Subcutaneous adipose tissue (tissue), 4 donors: ENCODE measurements around the gene CTAG1B. TPM values are rescaled to one million over a fixed set of nuclear protein-coding genes. Genes with fewer than 3 reads are reported as not detected.
"Not testable (repeated sequence)": the region's sequence is repeated elsewhere in the genome, so short reads cannot be mapped to it uniquely, and the experiment has no call there.

ENCODE experiments used
- CTCF ChIP-seq: fragments of 450-650 bp; IDR thresholded peaks from one replicate; pipeline ENCODE4 v1.5.1; 2016; ENCODE audit warnings: low read depth, mild to moderate bottlenecking, control low read depth, antibody characterized with exemption, moderate library complexity
- total RNA-seq, 4 donors: library from RNA; depleted of rRNA; stranded (reverse); fragments of >200 nt; gene quantifications; one replicate each; pipeline ENCODE4 v1.1.0, GENCODE V29; 2016

Gene CTAG1B
- total RNA-seq, result not detected

- not testable (repeated sequence) for TF ChIP-seq CTCF
Observed at GRCh38 chrX:154619182-154619581, at the start of gene CTAG1B. TSS of gene CTAG1B (minus strand) at chrX:154619282. CDS start at chrX:154619218, 64 bp downstream.

- no peak for TF ChIP-seq CTCF
Observed at GRCh38 chrX:154661899-154662298, 42.8 kb upstream of the CTAG1B start.

GRCh38 chrX:154661170-154661569 is 42.1 kb upstream of the CTAG1B start:
- no peak for TF ChIP-seq CTCF

- no peak for TF ChIP-seq CTCF
Observed at GRCh38 chrX:154660541-154660940, 41.5 kb upstream of the CTAG1B start.

- TF ChIP-seq CTCF, result no peak
Observed at GRCh38 chrX:154658957-154659356, 39.9 kb upstream of the CTAG1B start.

GRCh38 chrX:154658187-154658586 is 39.1 kb upstream of the CTAG1B start:
- no peak for TF ChIP-seq CTCF

- TF ChIP-seq CTCF, result no peak
Observed at GRCh38 chrX:154657226-154657805, 38.2 kb upstream of the CTAG1B start.
